GM12891 (cell line): Measurements from ENCODE around the gene PRR4.

Experiments
- POLR2AphosphoS5 ChIP-seq: IDR thresholded peaks from 2 replicates; pipeline ENCODE4 v1.6.1; 2011; ENCODE audit warnings: low read depth, low read length, control low read depth
- TAF1 ChIP-seq: IDR thresholded peaks from 2 replicates; pipeline ENCODE4 v1.6.1; 2011; ENCODE audit warnings: low read depth, low read length, control low read depth

- TF ChIP-seq TAF1 (no peak), POLR2AphosphoS5 (no peak)
Observed at GRCh38 chr12:10847744-10848143, 1.5 kb downstream of the PRR4 start.
